ENCODE results near the gene CYP4F11.
"Not testable (repeated sequence)": the region's sequence is repeated elsewhere in the genome, so short reads cannot be mapped to it uniquely, and the experiment has no call there.

The CYP4F11 gene

GRCh38 chr19:15883329-15883728 is 51.0 kb downstream of the CYP4F11 start:
- DNase-seq (ENCODE audit: low read depth) = not testable (repeated sequence)

- no peak for DNase-seq (ENCODE audit: low read depth)
Measured at GRCh38 chr19:15874821-15875474, 59.4 kb downstream of the CYP4F11 start.

GRCh38 chr19:15873771-15874170 is 60.6 kb downstream of the CYP4F11 start:
- not testable (repeated sequence) for DNase-seq (ENCODE audit: low read depth)

DNA sequence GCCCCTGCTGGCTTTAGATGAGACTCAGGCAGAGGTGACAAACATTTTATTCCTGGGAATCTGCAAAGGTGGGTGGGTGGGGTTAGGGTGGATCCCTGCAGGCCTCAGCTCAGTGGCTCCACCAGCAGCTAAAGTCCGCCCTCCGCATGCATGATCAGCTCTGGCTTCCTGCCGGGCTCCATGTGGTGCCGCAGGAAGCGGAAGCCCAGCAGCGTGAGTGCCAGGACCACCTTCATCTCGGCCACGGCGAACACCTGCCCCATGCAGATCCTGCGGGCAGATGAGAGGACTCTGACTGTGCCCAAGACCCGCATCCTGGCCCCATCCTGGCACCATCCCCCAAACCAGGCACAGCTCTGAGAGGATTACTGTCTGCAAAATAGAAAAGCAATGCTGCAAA is 62.8 kb downstream of the CYP4F11 start:
- no peak for DNase-seq (ENCODE audit: low read depth)

- no peak for DNase-seq (ENCODE audit: low read depth)
Measured at GRCh38 chr19:15869873-15870272, 64.5 kb downstream of the CYP4F11 start.

DNA sequence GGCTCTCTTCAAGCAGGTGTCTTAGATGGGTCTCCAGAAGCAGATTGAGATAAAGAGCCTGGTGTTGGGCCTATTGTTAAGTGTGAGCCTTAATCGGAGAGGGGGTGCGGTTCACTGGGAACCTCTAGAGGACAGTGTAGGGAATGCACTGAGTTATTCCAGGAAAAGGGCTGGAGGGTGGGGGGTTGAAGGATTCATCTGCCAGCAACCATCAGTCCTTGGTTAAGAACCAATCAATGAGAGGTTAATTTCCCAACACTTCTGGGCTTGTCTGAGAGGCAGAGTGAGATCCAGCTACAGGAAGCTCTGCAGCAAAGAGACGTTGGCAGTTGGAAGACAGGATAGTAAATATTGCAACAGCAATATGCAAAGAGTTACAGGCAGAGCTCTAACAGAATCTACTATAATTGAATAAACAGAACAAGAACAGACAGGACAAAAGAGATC is 65.2 kb downstream of the CYP4F11 start:
- DNase-seq (ENCODE audit: low read depth) = no peak

DNA sequence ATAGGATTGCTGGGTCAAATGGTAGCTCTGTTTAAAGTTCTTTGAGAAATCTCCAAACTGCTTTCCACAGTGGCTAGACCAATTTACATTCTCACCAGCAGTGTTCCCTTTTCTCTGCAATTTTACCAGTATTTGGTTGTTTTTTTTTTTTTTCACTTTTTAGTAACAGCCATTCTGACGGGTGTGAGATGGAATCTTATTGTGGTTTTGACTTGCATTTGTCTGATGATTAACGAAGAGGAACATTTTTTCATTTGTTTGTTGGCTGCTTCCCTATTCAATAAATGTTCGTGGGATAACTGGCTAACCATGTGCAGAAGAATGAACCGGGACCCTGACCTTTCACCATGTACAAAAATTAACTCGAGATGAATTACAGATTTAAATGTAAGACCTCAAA is 67.7 kb downstream of the CYP4F11 start:
- DNase-seq (ENCODE audit: low read depth) = no peak

GRCh38 chr19:15864824-15865223 is 69.5 kb downstream of the CYP4F11 start:
- DNase-seq (ENCODE audit: low read depth) = no peak

DNA sequence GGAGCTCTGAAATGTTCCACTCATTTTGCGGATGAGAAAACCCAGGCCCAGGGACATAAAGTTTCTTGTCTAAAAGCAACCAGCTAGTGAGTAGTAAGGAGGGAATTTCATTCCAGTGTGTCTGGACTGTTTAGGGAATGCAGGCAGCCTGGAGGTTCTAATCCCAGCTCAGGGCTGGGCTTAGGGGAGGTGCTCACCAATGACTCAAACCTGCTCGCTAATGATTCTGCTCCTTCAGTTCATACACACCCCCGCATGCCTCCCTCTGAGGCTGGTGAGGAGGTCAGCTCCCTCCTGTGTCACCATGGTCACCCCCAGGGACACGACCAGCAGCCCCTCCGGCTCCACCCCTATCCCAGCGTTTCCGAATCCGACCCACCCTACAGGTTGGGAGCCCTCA is 71.1 kb downstream of the CYP4F11 start:
- DNase-seq (ENCODE audit: low read depth) = no peak

- DNase-seq (ENCODE audit: low read depth) = no peak
Measured at GRCh38 chr19:15862444-15862843, 71.9 kb downstream of the CYP4F11 start.
